CD4-positive, alpha-beta T cell treated with Interleukin-4 for 4 hours (primary cell): ENCODE measurements around the gene SMPD2.
"Not testable (repeated sequence)": the region's sequence is repeated elsewhere in the genome, so short reads cannot be mapped to it uniquely, and the experiment has no call there.

Experiments
- DNase-seq: peaks from one replicate; pipeline ENCODE4 v3.0.0-alpha.2; 2020

Gene SMPD2

GRCh38 chr6:109447087-109447486 lies 6.6 kb downstream of the SMPD2 start:
- DNase-seq = no peak

- DNase-seq = no peak
Observed at GRCh38 chr6:109447878-109448555, 7.5 kb downstream of the SMPD2 start.

- DNase-seq = no peak
Observed at GRCh38 chr6:109448615-109449014, 8.1 kb downstream of the SMPD2 start.

GRCh38 chr6:109449064-109449794 lies 8.7 kb downstream of the SMPD2 start:
- no peak for DNase-seq

- DNase-seq = peak; percentile 44
Observed at GRCh38 chr6:109449795-109450673, 9.5 kb downstream of the SMPD2 start.

GRCh38 chr6:109450801-109451200 lies 10.3 kb downstream of the SMPD2 start:
- no peak for DNase-seq

- no peak for DNase-seq
Observed at GRCh38 chr6:109451376-109451775, 10.9 kb downstream of the SMPD2 start.

- DNase-seq = no peak
Observed at GRCh38 chr6:109452181-109452580, 11.7 kb downstream of the SMPD2 start.

GRCh38 chr6:109453156-109453555 lies 12.6 kb downstream of the SMPD2 start:
- no peak for DNase-seq

GRCh38 chr6:109453594-109454495 lies 13.3 kb downstream of the SMPD2 start:
- DNase-seq = no peak

- DNase-seq = peak; percentile 77
Observed at GRCh38 chr6:109454496-109455436, 14.2 kb downstream of the SMPD2 start.

GRCh38 chr6:109455437-109456110 lies 15.1 kb downstream of the SMPD2 start, which contains the start of gene MICAL1:
Gene MICAL1 (minus strand): TSS chr6:109455772. CDS start chr6:109454196, 1,576 bp downstream.
- peak; percentile 77 for DNase-seq

- no peak for DNase-seq
Observed at GRCh38 chr6:109456111-109456583, 15.6 kb downstream of the SMPD2 start.

- no peak for DNase-seq
Observed at GRCh38 chr6:109456710-109457561, 16.4 kb downstream of the SMPD2 start.

- DNase-seq = no peak
Observed at GRCh38 chr6:109457562-109457996, 17.1 kb downstream of the SMPD2 start.

GRCh38 chr6:109458774-109459531 lies 18.4 kb downstream of the SMPD2 start:
- DNase-seq = peak; percentile 72

GRCh38 chr6:109460161-109460829 lies 19.8 kb downstream of the SMPD2 start:
- DNase-seq = no peak

- not testable (repeated sequence) for DNase-seq
Observed at GRCh38 chr6:109461205-109461604, 20.7 kb downstream of the SMPD2 start.
